ENCODE data around the gene GRK5.

GRCh38 chr10:119273413-119273812, 66.0 kb downstream of the GRK5 start:
- TF ChIP-seq ZFX (IDR thresholded peaks at IDR 0.05; ENCODE audit: borderline replicate concordance) (no peak), CTCF (IDR thresholded peaks at IDR 0.05) (no peak)
